Measurements from ENCODE around the gene GPR146.
"Not testable (repeated sequence)": the region's sequence is repeated elsewhere in the genome, so short reads cannot be mapped to it uniquely, and the experiment has no call there.

The GPR146 gene

DNA sequence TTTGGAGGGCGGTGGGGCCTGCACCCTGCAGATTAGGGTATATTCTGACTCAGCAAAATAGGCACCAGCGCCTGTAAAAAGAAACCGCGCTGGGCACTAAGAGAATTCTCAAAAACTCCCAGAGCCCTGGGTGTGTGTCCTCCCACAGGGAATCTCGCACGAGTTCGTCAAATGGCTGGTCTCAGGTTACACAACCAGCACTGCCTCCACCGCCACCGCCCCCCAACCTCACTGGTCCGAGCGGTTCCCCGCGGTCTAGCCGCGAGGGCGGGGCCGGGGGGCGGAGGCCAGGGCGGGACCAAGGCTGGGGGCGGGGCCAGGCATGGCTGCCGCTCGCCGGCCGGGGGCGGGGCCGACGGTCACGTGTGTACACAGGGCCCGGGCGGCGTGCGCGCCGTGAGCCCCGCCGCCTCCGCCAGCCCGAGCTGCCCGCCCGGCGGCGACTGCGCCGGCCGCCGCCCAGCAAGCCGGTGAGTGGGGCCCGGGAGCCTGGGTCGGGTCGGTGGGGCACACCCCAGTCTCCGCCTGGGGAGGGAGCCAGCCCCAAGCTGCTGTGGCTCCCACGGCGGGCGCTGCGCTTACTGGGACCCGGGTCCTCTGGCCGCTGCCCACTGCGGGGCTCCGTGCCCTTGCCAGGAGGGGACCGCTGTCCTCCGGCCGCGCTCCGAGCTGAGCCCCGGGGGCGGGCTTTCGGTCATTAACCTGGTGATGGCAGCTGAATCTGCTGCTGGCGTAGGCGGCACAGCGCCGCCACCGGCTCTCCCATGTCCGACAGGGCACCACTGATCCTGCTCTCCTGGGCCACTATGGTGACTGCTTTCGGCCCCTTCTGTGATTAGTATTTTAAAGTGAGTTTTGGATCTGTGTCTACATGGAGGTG lies at the start of gene GPR146:
GPR146 (plus strand) TSS at position 358 of the 880 bp plus-strand sequence. CDS start 12,970 bp downstream, outside the sequence.
- peak; percentile 96 for DNase-seq

GRCh38 chr7:994592-995308 lies 49.6 kb upstream of the GPR146 start:
- DNase-seq, result no peak

DNA sequence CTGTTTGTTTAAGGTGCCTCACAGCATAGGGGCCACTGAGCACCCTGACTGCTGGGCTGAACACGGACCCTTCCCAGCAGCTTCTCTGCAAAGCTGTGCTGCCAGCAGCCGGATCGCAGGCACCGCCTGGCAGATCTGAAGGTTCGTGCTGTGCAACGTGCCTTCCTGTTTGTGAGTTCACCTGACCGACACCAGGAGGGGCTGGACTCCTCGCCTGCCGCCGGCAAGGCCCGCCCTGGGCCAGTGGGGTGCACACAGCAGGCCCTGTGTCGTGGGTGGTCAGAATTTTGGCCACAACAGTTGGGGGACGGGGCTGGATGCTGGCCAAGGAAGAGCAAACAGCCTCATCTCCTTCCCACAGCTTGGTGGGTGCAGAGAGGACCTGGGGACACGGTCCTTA lies 48.8 kb upstream of the GPR146 start:
- DNase-seq, result no peak

DNA sequence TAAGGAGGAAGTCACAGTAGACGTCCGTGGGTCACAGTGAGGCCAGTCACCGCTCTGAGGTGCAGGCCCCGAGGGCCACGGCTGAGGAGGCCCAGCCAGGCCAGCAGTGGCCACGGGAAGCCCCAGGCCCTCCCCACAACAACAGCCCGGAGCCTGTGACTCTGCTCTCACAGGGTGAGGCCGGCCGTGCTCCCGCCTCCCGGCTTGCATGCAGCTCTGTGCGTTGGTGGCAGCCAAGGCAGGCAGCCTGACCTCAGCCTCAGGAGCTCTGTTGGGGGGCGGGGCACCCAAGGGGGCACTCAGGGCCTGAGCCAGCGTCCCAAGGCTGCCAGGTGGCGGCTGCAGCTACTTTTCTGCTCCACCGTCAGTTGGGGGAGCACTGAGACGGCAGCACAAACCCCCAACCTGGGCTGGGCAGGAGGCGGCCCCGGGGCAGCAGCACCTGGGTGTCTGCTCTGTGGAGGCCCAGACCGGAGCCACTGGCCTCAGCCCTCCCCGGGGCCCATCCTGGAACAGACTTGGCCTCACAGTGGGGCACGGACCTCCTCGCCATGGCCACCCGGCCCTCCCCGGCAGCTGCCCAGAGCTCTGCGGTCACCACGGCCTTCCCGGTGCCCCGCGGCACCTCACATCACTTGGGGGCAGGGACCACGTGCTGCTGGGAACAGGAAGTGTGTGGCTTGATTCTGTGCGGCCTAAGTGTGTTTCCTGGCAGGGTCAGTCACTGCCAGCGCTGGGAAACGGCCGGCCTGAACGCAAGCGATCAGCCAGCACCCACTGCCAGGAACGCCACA lies 48.1 kb upstream of the GPR146 start:
- no peak for DNase-seq

GRCh38 chr7:997404-998395 lies 46.6 kb upstream of the GPR146 start:
- DNase-seq, result peak; percentile 75

DNA sequence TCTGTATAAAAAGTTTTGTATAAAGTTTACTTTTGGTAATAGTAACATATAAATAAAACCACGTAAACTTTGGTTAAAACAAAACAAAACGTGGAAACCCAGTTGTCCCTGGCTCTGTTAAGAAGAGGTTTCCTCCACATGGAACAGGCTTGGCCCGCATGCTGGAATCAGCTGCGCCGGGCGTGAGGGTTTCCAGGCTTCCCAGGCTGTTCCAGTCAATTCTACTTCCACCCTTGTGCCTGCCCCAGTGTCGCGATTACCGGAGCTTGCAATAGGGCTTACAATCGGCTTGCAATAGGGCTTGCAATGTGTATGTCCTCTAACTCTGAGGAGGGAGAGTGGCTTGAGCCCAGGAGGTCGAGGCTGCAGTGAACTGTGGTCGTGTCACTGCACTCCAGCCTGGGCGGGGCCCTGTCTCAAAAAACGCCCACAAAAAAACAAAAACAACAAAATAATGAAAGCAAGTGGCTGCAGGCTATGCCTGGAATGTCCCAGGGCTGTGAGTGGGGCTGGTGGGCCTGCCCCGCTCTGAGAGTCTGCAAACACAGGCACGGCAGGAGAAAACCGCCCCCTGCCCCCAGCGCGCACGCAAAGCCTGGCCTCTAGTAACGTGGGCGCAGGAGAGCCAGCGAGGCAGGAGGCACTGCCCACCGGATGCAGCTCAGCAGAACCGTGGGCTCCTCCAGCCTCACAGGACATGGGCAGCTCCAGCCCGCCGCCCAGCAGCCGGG lies 45.0 kb upstream of the GPR146 start:
- no peak for DNase-seq

DNA sequence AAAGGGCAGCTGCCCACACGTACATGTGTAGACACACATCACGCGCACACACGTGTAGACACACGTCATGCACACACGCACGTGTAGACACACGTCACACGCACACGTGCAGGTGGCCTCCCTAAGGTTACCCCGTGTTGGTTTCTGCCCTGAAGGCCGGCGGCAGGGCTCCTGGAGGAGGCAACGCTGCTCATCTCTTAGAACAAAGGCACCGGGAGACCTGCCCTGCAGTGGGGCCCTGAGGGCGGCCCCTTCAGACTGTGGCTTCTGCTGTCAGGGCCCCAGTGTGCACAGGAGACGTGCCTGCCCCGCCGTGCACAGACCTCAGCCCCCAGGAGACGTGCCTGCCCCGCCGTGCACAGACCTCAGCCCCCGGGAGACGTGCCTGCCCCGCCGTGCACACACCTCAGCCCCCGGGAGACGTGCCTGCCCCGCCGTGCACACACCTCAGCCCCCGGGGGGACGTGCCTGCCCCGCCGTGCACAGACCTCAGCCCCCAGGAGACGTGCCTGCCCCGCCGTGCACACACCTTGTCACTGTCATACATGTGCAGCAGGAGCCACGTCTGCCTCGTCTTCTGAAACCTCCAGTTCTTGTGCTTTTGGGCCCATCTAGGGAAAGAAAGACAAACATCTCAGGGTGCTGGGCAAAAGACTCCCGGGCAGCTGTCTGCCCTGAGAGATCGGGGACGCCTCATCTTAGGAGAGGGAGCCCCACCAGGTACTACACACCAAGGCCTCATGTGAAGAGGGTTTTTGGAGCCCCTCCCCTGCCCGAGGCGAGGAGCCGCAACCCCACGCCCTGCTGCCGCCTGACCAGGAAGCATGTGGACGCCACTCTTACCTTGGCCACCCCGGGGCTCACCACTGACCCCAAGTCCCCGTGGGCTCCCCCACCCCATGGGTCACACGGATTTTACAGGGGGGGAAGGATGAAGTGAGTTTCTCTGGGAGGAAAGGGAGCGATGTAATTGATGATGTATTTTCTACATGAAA lies 44.1 kb upstream of the GPR146 start:
- no peak for DNase-seq

GRCh38 chr7:1001069-1001770 lies 43.1 kb upstream of the GPR146 start:
- DNase-seq, result peak; percentile 75

GRCh38 chr7:1002026-1002425 lies 42.3 kb upstream of the GPR146 start:
- not testable (repeated sequence) for DNase-seq

DNA sequence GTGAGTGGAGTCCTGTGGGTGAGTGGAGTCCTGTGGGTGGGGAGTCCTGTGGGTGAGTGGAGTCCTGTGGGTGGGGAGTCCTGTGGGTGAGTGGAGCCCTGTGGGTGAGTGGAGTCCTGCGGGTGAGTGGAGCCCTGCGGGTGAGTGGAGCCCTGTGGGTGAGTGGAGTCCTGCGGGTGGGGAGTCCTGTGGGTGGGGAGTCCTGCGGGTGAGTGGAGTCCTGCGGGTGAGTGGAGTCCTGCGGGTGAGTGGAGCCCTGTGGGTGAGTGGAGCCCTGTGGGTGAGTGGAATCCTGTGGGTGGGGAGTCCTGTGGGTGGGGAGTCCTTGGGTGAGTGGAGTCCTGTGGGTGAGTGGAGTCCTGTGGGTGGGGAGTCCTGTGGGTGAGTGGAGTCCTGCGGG lies 41.9 kb upstream of the GPR146 start:
- DNase-seq, result not testable (repeated sequence)

- no peak for DNase-seq
Measured at GRCh38 chr7:1004018-1004852, 40.1 kb upstream of the GPR146 start.

DNA sequence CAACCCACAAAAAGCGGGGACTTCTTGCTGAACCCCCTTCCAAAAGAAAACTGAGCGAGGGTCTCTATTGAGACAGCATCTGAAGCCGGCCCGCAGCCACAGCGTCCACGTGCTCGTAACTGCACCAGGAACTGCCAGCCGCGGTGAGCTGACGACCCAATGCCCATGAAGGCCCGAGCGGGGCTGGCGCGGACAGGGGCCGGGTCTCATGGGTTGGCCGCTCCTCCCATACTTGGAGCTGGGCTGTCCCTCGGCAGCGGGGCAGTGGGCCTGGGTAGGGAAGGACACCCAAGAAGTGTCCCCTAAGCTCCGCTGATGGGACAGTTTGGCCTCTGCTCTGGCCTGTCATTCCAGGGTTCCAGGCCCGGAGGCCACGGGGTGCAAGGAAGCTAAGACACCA lies 39.0 kb upstream of the GPR146 start:
- no peak for DNase-seq

DNA sequence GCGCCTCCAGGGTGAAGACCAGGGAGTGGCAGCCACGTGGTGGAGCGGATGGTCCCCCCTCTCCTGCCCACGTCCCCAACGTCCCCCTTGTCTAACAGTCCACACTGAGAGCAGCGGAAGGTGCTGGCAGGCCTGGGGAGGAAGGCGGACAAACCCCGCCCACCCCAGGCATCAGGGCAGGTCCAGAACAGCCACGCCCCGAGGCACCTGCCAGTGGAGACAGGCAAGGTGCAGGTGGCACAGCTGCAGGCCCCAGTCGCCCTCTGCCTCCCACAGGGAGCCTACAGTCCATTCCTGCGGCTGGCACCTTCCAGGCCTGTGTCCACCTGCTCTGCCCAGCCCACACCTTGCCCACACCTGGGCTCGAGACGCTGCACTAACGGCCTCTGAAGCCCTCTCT lies 36.4 kb upstream of the GPR146 start:
- DNase-seq, result no peak

DNA sequence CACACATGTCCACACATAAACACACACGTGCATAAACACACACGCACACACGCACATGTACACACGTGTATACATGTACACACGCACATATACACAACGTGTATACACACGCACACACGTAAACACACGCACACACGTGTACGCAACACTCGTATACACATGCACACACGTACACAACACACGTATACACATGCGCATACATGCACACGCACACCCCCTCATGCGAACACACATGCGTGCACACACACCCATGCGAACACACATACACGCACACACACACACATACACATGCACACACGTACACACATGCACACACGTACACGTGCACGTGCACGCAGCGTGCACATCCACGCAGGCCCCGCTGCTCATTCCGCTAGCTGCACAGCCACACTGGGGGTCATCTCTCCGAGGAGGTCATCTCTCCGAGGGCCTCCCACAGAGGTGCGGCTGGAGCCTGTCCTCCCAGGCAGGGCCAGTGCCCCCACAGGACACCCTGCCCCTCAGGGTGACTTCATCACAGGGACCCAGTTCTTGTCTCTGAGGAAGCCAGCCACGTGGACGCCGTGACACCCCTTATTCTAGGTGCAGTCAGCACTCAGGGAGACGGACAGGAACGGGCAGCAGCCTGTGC lies 35.5 kb upstream of the GPR146 start:
- no peak for DNase-seq

- no peak for DNase-seq
Measured at GRCh38 chr7:1009747-1010146, 34.6 kb upstream of the GPR146 start.

DNA sequence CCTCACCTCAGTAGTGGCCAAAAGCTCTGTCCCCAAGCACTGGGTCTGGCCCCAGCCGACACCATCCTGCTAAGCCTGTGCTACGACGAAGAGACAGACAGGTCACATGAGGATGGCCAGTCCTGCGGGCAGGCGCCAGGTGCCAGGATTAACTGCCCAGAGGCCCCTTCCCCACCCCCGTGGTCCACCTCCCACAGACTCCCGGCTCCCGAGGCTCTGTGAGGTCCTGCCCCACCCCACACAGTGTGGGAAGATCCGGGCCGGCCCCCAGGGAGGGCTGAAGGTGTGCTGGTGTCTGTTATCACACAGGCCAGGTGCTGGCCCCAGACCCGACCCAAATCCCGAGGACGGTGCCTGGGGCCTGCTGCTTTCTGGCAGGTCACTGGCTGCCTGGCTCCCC lies 34.1 kb upstream of the GPR146 start:
- no peak for DNase-seq

- DNase-seq, result no peak
Measured at GRCh38 chr7:1011297-1012003, 32.9 kb upstream of the GPR146 start.
